ENCODE measurements around the gene NHSL1.

Gene NHSL1

DNA sequence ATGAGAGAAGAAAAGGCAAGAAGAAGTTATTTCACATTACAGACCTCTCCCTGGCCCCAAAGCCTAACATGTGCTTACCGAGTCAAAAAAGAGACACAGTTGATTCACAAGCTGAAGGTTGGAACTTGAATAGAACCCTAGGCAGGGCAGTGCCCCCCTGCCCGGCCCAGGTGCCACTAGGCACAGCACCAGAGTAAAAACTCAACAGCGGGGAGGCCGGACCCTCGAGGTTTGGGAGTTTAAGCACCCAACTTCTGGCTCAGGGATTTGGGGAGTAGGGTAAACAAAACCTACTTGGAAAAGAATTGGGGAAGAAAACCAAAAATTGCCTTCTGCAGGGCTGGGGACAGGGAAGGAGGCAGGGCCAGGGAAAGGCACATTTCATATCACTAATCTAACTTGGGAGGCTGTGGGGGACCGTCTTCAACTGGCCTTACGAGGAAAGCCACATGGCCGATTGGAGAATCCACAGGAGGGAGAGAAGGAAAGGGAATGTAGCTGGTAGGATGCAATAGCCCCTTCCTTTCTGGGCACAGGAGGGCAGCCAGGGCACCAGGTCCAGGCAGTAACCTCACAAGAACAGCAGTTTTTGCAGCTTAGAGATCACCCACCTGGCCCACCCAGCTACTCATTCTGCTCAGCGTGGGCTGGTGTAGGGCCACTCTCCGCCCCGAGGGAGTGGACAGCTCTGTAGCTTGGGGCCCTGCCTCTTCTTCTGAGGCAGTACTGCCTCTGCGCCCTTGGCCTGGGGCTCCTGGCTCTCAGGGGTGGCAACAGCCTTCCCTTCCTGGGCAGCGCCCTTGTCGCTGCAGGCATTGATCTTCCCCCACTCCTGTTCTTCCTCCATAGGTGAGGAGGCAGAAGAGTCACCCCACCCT, 97.1 kb downstream of the NHSL1 start:
- H3K4me3 ChIP-seq (replicated peaks in 1 of 2; ENCODE audit: low read depth in 2 of 2, low read length in 2 of 2), result no peak overlapping the region
- TF ChIP-seq, protein P1, sequence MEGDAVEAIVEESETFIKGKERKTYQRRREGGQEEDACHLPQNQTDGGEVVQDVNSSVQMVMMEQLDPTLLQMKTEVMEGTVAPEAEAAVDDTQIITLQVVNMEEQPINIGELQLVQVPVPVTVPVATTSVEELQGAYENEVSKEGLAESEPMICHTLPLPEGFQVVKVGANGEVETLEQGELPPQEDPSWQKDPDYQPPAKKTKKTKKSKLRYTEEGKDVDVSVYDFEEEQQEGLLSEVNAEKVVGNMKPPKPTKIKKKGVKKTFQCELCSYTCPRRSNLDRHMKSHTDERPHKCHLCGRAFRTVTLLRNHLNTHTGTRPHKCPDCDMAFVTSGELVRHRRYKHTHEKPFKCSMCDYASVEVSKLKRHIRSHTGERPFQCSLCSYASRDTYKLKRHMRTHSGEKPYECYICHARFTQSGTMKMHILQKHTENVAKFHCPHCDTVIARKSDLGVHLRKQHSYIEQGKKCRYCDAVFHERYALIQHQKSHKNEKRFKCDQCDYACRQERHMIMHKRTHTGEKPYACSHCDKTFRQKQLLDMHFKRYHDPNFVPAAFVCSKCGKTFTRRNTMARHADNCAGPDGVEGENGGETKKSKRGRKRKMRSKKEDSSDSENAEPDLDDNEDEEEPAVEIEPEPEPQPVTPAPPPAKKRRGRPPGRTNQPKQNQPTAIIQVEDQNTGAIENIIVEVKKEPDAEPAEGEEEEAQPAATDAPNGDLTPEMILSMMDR (IDR thresholded peaks at IDR 0.05; ENCODE audit: low read depth, low read length), result no peak
- DNase-seq (ENCODE audit: low read depth in 2 of 2), result no peak

DNA sequence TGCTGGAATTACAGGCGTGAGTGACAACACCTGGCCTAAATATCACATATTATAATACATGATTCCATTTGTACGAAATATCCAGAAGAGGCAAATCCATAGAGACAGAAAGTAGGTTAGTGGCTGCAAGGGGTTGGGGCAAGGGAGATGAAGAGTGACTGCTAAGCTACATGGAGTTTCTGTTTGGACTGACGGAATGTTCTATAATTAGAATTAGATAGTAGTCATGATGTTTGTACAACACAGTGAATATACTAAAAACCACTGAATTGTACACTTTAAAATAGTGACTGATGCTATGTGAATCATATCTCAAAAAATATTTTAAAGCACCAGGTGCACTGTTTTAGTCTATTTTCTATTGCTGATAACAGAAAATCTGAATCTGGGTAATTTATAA, 99.0 kb downstream of the NHSL1 start:
- no peak overlapping the region for H3K4me3 ChIP-seq (replicated peaks in 1 of 2; ENCODE audit: low read depth in 2 of 2, low read length in 2 of 2)
- TF ChIP-seq, protein P1 (IDR thresholded peaks at IDR 0.05; ENCODE audit: low read depth, low read length), result no peak
- DNase-seq (ENCODE audit: low read depth in 2 of 2), result no peak

DNA sequence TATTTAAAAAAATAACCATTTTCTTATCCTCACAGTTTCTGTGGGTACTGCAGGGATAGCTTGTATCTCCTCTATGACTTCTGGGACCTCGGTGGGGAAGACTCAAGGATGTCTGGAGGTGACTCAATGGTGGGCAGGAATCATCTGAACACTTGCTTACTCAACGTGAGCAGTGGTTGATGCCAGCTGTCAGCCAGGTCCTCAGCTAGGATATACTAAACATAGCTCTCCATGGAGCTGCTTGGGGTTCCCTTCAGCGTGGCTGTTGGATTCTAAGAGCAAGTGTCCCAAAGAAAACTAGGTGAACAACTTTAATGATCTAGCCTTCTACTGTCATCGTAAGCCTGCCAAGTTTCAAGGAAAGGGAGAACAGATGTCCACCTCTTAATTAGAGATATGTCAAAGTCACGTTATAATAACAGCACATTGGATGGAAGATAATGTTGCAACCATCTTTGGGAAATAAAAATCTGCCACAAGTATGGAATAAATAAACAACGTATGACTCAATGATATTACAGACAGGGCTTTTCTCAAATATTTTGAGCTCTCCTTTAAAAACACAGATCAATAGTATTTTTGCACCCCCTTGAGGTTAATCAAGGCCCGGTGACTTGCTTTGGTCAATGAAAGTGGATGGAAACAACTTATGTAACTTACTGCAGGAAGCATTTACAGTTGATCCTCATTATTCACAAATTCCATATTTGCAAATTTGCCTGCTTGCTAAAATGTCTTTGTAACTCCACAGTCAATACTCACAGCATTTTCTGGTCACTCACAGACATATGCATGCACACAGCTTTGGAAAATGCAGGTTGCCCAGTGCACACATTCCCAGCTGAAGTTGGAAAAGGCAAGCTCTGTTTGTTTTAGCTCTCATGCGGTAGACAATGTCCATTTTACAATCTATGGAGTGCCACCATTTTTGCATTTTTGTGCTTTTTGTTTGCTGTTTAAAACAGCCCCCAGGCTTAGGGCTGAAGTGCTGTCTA, 101.9 kb downstream of the NHSL1 start:
- TF ChIP-seq, protein P1 (IDR thresholded peaks at IDR 0.05; ENCODE audit: low read depth, low read length), result no peak
- peak in 1 of 2 donors; percentile 12 for DNase-seq (ENCODE audit: low read depth in 2 of 2)
- no peak overlapping the region for H3K4me3 ChIP-seq (replicated peaks in 1 of 2; ENCODE audit: low read depth in 2 of 2, low read length in 2 of 2)

DNA sequence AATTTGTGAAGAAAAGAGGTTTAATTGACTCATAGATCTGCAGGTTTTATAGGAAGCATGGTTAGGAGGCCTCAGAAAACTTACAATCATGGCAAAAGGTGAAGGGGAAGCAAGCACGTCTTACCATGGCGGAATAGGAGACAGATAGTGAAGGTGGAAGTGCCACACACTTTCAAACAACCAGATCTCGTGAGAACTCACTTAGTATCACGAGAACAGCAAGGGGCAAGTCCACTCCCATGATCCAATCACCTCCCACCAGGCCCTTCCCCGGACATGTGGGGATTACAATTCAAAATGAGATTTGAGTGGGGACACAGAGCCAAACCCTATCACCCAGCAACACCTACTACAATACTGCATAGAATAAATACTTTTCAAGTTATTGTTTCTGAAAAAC, 102.6 kb downstream of the NHSL1 start:
- TF ChIP-seq, protein P1 (IDR thresholded peaks at IDR 0.05; ENCODE audit: low read depth, low read length), result no peak

DNA sequence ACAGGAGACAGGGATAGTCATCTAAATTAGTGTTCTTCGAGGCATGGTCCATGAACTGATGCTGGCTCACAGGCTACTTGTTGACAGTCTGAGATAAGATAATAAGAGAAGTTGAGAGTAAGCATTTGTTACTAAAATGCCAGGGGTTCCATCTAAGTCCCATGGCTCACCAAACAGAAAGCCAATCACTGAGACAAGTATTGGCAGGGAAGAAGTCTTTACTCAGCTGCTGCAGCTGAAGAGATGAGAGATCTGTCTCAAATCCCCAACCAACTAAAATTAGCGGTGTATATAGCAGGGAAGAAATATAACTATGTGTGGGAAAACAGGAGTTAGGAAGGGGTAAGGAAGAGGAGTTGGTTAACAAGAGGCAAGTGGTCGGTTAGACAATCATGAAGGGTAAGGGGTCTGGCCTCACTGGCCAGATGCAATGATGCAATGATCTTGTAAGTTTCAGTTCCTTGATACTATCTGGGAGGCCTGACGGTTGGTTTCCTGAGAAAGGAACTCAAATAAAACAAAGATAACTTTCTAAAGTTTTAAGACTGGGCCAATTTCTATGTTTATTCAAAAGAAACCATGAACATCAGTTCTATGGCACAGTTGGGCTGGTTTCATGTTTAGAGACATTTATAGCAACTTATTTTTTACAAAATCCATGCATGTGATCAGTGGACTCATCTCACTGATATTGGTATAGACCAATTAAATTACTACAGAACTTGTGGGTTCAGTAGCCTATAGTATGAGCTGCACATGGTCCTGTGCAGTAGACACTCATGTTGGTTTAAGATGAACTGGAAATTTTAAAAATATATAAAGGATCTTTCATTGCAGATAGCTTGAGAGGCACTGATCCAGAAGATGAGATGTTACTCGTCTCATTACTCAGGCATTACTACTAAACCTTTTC, 105.2 kb downstream of the NHSL1 start:
- peak in 1 of 2 donors; percentile 65 for DNase-seq (ENCODE audit: low read depth in 2 of 2)
- TF ChIP-seq, protein P1 (IDR thresholded peaks at IDR 0.05; ENCODE audit: low read depth, low read length), result no peak

More for the DNA sequence above, 102.6 kb downstream of the NHSL1 start:
- no peak overlapping the region for H3K4me3 ChIP-seq (replicated peaks in 1 of 2; ENCODE audit: low read depth in 2 of 2, low read length in 2 of 2)
- no peak for DNase-seq (ENCODE audit: low read depth in 2 of 2)

DNA sequence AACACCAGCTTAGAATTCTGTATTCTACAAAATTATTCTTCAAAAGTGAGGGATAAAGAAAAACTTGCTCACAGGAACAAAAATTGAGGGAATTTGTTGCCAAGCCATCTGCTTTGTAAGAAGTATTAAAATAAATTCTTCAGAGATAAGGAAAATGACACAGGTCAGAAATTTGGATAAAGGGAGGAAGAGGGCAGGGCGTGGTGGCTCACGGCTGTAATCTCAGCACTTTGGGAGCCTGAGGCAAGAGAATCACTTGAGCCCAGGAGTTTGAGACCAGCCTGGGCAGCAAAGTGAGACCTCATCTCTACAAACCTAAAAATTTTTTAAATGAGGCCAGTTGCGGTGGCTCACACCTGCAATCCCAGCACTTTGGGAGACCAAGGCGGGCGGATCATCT, 109.7 kb downstream of the NHSL1 start:
- DNase-seq (ENCODE audit: low read depth in 2 of 2), result no peak
- TF ChIP-seq, protein P1 (IDR thresholded peaks at IDR 0.05; ENCODE audit: low read depth, low read length), result no peak
- H3K4me3 ChIP-seq (replicated peaks in 1 of 2; ENCODE audit: low read depth in 2 of 2, low read length in 2 of 2), result no peak overlapping the region

More for the DNA sequence above, 105.2 kb downstream of the NHSL1 start:
- H3K4me3 ChIP-seq (replicated peaks in 1 of 2; ENCODE audit: low read depth in 2 of 2, low read length in 2 of 2), result no peak overlapping the region

All from cardiac fibroblast (primary cell).